ENCODE results near the gene ETNK2.
"Not testable (repeated sequence)": the region's sequence is repeated elsewhere in the genome, so short reads cannot be mapped to it uniquely, and the experiment has no call there.

The ETNK2 gene

DNA sequence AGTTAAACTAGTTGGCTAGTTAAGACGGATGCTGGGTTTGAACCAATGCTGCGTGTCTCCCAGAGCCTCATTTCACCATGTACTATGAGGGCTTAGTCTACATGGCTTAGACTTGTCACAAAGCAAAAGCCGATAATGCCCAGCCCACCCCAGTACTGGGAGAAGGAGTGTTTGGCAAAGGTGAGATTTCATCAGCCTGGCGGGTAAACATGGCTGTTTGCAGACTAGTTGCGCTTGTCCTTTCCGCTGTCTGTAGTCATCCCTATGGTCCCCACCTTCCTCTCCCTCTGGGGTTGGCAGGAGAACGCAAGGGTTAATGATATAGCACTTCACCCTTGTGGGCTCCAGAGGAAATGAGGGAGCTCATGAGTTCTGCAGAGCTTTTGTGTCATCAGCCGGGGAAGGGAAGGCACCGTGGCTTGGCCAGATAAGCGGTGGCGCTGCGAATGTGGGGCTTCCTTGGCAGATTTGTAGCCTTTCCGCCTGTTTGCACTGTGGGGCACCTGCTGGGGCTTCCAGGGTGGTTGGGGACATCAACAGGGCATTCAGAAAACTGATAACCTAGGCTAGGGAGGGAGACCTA is 49.7 kb downstream of the ETNK2 start:
- no peak for TF ChIP-seq CTCF (IDR thresholded peaks at IDR 0.05; ENCODE audit: low read length, missing control alignments)
- DNase-seq (ENCODE audit: low read depth): no peak
- no peak overlapping the region for H3K4me3 ChIP-seq (replicated peaks; ENCODE audit: low read depth, low read length)

DNA sequence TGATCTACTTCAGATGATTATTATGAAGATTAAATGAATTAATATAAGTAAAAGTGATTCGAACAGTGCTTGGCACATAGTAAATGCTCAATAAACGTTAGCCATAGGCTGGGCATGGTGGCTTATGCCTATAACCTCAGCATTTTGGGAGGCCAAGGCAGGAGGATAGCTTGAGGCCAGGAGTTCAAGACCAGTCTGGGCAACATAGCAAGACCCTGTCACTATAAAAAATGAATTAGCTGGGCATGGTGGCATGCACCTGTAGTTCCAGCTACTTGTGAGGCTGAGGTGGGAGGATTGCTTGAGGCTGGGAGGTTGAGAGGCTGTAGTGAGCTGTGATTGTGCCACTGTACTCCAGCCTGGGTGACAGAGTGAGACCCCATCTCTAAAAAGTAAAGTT is 52.1 kb downstream of the ETNK2 start:
- H3K4me3 ChIP-seq (replicated peaks; ENCODE audit: low read depth, low read length); DNase-seq (ENCODE audit: low read depth): not testable (repeated sequence)

DNA sequence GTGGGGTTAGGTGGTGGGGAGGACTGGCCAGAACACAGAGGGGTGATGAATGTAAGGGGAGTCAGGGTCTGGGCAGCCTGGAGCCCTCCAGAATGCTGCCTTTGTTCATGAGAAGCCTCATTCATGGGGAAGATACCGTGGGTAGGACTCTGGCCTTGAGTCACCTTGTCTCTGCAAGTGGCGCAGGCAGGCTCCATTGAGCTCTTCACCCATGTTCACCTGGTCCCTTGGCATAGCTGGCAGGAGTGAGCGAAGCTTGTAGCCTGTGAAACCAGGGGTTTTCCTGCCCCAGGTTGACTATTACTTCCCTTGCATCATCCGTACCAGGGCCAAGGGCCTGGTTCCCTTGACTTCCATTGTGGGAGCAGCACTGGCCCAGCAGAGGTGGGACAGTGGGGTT is 53.2 kb downstream of the ETNK2 start:
- H3K4me3 ChIP-seq (replicated peaks; ENCODE audit: low read depth, low read length): no peak overlapping the region
- TF ChIP-seq CTCF (IDR thresholded peaks at IDR 0.05; ENCODE audit: low read length, missing control alignments): no peak
- DNase-seq (ENCODE audit: low read depth): no peak

DNA sequence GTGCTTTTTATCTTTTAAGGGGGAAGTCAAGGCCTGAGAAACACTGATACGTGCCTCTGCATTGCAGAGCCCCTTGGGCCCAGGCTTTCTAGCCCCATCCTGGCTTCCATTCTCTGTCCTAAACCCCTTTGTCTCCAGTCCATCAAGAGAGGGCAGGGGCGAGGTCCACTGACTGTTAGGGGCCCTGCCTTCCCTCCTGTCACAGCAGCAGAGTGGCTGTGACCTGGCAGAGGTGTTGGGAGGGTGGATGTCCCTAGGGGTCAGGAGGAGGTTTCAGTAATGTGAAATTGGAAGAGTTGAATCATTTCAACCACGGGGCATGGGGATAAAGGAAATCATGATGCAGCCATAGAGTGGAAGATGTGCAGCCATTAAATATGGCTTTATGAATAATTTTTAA is 54.9 kb downstream of the ETNK2 start:
- no peak for DNase-seq (ENCODE audit: low read depth)
- no peak for TF ChIP-seq CTCF (IDR thresholded peaks at IDR 0.05; ENCODE audit: low read length, missing control alignments)
- no peak overlapping the region for H3K4me3 ChIP-seq (replicated peaks; ENCODE audit: low read depth, low read length)

GRCh38 chr1:204094856-204095634 is 56.8 kb downstream of the ETNK2 start:
- no peak for DNase-seq (ENCODE audit: low read depth)
- TF ChIP-seq CTCF (IDR thresholded peaks at IDR 0.05; ENCODE audit: low read length, missing control alignments): no peak
- no peak overlapping the region for H3K4me3 ChIP-seq (replicated peaks; ENCODE audit: low read depth, low read length)

GRCh38 chr1:204094313-204094729 is 57.5 kb downstream of the ETNK2 start:
- no peak overlapping the region for H3K4me3 ChIP-seq (replicated peaks; ENCODE audit: low read depth, low read length)
- no peak for TF ChIP-seq CTCF (IDR thresholded peaks at IDR 0.05; ENCODE audit: low read length, missing control alignments)
- no peak for DNase-seq (ENCODE audit: low read depth)

DNA sequence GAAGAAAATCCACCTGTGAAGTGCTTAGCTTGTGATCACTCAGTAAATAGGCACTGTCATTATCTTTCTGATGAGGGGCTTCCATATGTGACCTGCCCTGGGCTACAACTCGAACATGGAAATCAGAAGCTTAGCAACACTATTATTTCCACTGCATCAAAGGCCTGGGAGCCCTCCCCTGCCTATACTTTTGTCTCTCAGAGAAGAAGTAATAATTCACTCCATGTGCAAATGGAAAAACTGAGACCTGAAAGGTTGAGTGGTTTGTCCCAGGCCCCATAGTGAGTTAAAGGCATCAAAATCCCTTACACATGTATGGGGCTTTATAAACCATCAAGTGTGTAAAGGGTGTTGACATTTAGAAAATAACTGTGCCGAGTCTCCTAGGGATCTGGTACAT is 58.1 kb downstream of the ETNK2 start:
- no peak overlapping the region for H3K4me3 ChIP-seq (replicated peaks; ENCODE audit: low read depth, low read length)
- TF ChIP-seq CTCF (IDR thresholded peaks at IDR 0.05; ENCODE audit: low read length, missing control alignments): no peak
- DNase-seq (ENCODE audit: low read depth): no peak

Measured in fibroblast of pulmonary artery (primary cell).